Right lobe of liver (tissue), 4 donors: ENCODE data around the gene FFAR3.

Source experiments
- POLR2A ChIP-seq: fragments of 450-650 bp; IDR thresholded peaks from one replicate; pipeline ENCODE4 v1.6.1; 2017; ENCODE audit warnings: antibody characterized with exemption, mild to moderate bottlenecking
- TF ChIP-seq, protein P1 (sequence below), 4 donors: fragments of 200-600 bp in 3 of 4; fragments of 450-650 bp in 1 of 4; IDR thresholded peaks; one replicate each; pipeline versions ENCODE4 v1.5.1 to v1.8.0; 2016 to 2022; ENCODE audit warnings: antibody characterized with exemption in 4 of 4, mild to moderate bottlenecking in 2 of 4
- donor health status: DM: no; HTN: no; CAD: no.
- donor health status: DM: no; HTN: no; CAD: no.
- donor health status: DM: no; HTN: yes; CAD: no.

DNA sequence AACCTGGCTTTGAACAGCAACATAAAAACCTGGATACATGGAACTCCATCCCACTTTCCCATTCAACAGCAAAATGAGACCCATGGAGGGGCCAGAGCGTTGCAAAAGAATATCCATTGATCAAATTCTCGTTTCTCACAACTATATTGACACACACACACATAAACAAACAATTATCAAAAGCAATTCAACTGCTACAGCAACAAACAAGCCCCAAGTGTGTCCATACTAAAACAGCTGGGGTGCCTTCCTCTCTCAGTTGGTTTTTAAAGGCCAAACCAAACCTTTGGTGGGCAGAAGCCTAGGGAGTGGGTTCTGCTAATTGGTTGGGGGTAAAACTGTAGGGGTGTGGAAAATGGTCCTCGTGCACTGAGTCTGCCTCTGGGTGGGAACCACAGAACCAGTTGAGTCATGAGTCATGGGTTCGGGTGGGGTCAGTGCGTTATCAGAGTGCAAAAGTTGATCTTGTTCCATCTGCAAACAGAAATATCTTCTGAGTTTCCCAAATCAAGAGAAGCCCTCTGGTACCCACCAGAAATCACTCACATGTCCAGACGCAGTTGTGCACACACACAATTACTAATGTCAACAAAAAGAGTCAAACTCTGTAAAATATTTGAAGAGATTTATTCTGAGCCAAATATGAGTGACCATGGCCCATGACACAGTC is 31.1 kb downstream of the FFAR3 start:
- no peak for TF ChIP-seq POLR2A
- TF ChIP-seq, protein P1, sequence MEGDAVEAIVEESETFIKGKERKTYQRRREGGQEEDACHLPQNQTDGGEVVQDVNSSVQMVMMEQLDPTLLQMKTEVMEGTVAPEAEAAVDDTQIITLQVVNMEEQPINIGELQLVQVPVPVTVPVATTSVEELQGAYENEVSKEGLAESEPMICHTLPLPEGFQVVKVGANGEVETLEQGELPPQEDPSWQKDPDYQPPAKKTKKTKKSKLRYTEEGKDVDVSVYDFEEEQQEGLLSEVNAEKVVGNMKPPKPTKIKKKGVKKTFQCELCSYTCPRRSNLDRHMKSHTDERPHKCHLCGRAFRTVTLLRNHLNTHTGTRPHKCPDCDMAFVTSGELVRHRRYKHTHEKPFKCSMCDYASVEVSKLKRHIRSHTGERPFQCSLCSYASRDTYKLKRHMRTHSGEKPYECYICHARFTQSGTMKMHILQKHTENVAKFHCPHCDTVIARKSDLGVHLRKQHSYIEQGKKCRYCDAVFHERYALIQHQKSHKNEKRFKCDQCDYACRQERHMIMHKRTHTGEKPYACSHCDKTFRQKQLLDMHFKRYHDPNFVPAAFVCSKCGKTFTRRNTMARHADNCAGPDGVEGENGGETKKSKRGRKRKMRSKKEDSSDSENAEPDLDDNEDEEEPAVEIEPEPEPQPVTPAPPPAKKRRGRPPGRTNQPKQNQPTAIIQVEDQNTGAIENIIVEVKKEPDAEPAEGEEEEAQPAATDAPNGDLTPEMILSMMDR (IDR thresholded peaks at IDR 0.05): no peak
